Measurements from ENCODE around the gene TRPM5.

TRPM5 gene

GRCh38 chr11:2458321-2458720 lies 14.0 kb upstream of the TRPM5 start:
- DNase-seq (ENCODE audit: low spot score), result no peak

- DNase-seq (ENCODE audit: low spot score), result no peak
Observed at GRCh38 chr11:2453436-2453835, 9.1 kb upstream of the TRPM5 start.

- DNase-seq (ENCODE audit: low spot score), result no peak
Observed at GRCh38 chr11:2452321-2453012, 8.2 kb upstream of the TRPM5 start.

GRCh38 chr11:2451916-2452315 lies 7.6 kb upstream of the TRPM5 start:
- no peak for DNase-seq (ENCODE audit: low spot score)

GRCh38 chr11:2451336-2451735 lies 7.0 kb upstream of the TRPM5 start:
- no peak for DNase-seq (ENCODE audit: low spot score)

GRCh38 chr11:2450321-2451041 lies 6.2 kb upstream of the TRPM5 start:
- DNase-seq (ENCODE audit: low spot score), result no peak

GRCh38 chr11:2449548-2450320 lies 5.4 kb upstream of the TRPM5 start:
- no peak for DNase-seq (ENCODE audit: low spot score)

- DNase-seq (ENCODE audit: low spot score), result no peak
Observed at GRCh38 chr11:2448661-2449547, 4.6 kb upstream of the TRPM5 start.

- no peak for DNase-seq (ENCODE audit: low spot score)
Observed at GRCh38 chr11:2447951-2448650, 3.8 kb upstream of the TRPM5 start.

- DNase-seq (ENCODE audit: low spot score), result no peak
Observed at GRCh38 chr11:2447253-2447950, 3.1 kb upstream of the TRPM5 start.

GRCh38 chr11:2446590-2447252 lies 2.4 kb upstream of the TRPM5 start:
- DNase-seq (ENCODE audit: low spot score), result no peak

- DNase-seq (ENCODE audit: low spot score), result no peak
Observed at GRCh38 chr11:2445746-2446551, 1.6 kb upstream of the TRPM5 start.

- DNase-seq (ENCODE audit: low spot score), result no peak
Observed at GRCh38 chr11:2444821-2445745, 769 bp upstream of the TRPM5 start, which contains the start of gene KCNQ1. TSS of gene KCNQ1 (plus strand) at chr11:2445008. CDS start at chr11:2445099, 91 bp downstream.

GRCh38 chr11:2443406-2443805 lies 908 bp downstream of the TRPM5 start:
- no peak for DNase-seq (ENCODE audit: low spot score)

- DNase-seq (ENCODE audit: low spot score), result no peak
Observed at GRCh38 chr11:2442589-2442988, 1.7 kb downstream of the TRPM5 start.

- no peak for DNase-seq (ENCODE audit: low spot score)
Observed at GRCh38 chr11:2441171-2441570, 3.1 kb downstream of the TRPM5 start.

- no peak for DNase-seq (ENCODE audit: low spot score)
Observed at GRCh38 chr11:2440646-2441045, 3.7 kb downstream of the TRPM5 start.

GRCh38 chr11:2439820-2440219 lies 4.5 kb downstream of the TRPM5 start:
- no peak for DNase-seq (ENCODE audit: low spot score)

Data from SK-N-DZ (cell line).